GM23338 (cell line): ENCODE data around the gene CACNA2D3.

Experiments
- CREB1 ChIP-seq: fragments of 250-450 bp; sonication (Bioruptor Pico); IDR thresholded peaks from 2 replicates; pipeline ENCODE4 v1.5.0; 2020; ENCODE audit warnings: low read depth, mild to moderate bottlenecking, moderate library complexity
- EZH2 ChIP-seq: fragments of 200-600 bp; sonication (generic); IDR thresholded peaks from one replicate; pipeline ENCODE4 v1.8.0; 2017; ENCODE audit warnings: antibody characterized with exemption, mild to moderate bottlenecking, low read depth; ENCODE audit not compliant: unreplicated experiment
- EZH2phosphoT487 ChIP-seq: fragments of 200-600 bp; sonication (generic); IDR thresholded peaks from one replicate; pipeline ENCODE4 v1.8.1; 2018; ENCODE audit warnings: antibody characterized with exemption; ENCODE audit not compliant: unreplicated experiment
- JUNB ChIP-seq: IDR thresholded peaks from one replicate; pipeline ENCODE4 v1.6.1; 2016; ENCODE audit warnings: antibody characterized with exemption; ENCODE audit not compliant: unreplicated experiment
- NANOG ChIP-seq: IDR thresholded peaks from 2 replicates; pipeline ENCODE4 v1.6.1; 2016; ENCODE audit warnings: antibody characterized with exemption, borderline replicate concordance
- POLR2AphosphoS5 ChIP-seq: IDR thresholded peaks from 2 replicates; pipeline ENCODE4 v1.6.1; 2016; ENCODE audit warnings: antibody characterized with exemption, low read depth
- STAT1 ChIP-seq: IDR thresholded peaks from one replicate; pipeline ENCODE4 v1.6.1; 2016; ENCODE audit warnings: antibody characterized with exemption; ENCODE audit not compliant: unreplicated experiment
- TF ChIP-seq, protein P1 (sequence below), 2 experiments: fragments of 200-600 bp in 1 of 2; sonication (generic) in 1 of 2; conservative IDR thresholded peaks; 2 replicates each; pipeline versions ENCODE4 v1.5.1 to v1.6.1; 2016 to 2017; ENCODE audit warnings: antibody characterized with exemption in 2 of 2, low read depth in 2 of 2, mild to moderate bottlenecking in 2 of 2, moderate library complexity in 1 of 2
- TF ChIP-seq, protein P2 (sequence below): IDR thresholded peaks from 2 replicates; pipeline ENCODE4 v1.6.1; 2016; ENCODE audit warnings: antibody characterized with exemption
- TF ChIP-seq, protein P3 (sequence below): IDR thresholded peaks from one replicate; pipeline ENCODE4 v1.6.1; 2018; ENCODE audit warnings: antibody characterized with exemption; ENCODE audit not compliant: unreplicated experiment

DNA sequence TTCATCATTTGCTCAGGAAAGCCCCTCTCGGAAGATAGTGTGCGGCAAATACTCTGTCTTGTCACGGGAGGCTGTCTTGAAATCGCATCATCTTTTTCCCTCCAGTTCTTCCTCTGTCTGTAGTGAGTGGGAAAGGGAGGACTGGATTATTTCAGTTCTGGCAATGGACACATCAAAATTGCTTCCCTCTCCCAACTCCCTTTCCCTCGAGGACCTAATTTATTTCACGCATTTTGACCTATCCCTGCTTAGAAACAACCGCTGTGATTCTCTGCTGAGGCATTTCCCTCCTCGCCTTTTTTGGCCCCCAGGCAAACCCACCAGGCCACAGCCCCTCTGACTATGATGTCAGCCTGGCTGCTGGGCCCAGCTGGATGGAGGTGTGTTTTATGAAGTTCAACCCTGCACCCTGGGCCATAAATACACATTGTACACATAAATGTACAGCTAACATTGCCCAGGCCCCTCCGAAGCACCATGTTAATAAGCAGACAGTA lies 944.2 kb downstream of the CACNA2D3 start:
- TF ChIP-seq, protein P1, sequence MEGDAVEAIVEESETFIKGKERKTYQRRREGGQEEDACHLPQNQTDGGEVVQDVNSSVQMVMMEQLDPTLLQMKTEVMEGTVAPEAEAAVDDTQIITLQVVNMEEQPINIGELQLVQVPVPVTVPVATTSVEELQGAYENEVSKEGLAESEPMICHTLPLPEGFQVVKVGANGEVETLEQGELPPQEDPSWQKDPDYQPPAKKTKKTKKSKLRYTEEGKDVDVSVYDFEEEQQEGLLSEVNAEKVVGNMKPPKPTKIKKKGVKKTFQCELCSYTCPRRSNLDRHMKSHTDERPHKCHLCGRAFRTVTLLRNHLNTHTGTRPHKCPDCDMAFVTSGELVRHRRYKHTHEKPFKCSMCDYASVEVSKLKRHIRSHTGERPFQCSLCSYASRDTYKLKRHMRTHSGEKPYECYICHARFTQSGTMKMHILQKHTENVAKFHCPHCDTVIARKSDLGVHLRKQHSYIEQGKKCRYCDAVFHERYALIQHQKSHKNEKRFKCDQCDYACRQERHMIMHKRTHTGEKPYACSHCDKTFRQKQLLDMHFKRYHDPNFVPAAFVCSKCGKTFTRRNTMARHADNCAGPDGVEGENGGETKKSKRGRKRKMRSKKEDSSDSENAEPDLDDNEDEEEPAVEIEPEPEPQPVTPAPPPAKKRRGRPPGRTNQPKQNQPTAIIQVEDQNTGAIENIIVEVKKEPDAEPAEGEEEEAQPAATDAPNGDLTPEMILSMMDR (conservative IDR thresholded peaks at IDR 0.05; ENCODE audit: low read depth in 2 of 2): no peak
- TF ChIP-seq POLR2AphosphoS5: no peak
- no peak for TF ChIP-seq EZH2
- no peak for TF ChIP-seq EZH2phosphoT487
- TF ChIP-seq, protein P2, sequence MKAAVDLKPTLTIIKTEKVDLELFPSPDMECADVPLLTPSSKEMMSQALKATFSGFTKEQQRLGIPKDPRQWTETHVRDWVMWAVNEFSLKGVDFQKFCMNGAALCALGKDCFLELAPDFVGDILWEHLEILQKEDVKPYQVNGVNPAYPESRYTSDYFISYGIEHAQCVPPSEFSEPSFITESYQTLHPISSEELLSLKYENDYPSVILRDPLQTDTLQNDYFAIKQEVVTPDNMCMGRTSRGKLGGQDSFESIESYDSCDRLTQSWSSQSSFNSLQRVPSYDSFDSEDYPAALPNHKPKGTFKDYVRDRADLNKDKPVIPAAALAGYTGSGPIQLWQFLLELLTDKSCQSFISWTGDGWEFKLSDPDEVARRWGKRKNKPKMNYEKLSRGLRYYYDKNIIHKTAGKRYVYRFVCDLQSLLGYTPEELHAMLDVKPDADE: no peak
- no peak for TF ChIP-seq CREB1 (CRISPR knock-in tag)
- TF ChIP-seq, protein P3, sequence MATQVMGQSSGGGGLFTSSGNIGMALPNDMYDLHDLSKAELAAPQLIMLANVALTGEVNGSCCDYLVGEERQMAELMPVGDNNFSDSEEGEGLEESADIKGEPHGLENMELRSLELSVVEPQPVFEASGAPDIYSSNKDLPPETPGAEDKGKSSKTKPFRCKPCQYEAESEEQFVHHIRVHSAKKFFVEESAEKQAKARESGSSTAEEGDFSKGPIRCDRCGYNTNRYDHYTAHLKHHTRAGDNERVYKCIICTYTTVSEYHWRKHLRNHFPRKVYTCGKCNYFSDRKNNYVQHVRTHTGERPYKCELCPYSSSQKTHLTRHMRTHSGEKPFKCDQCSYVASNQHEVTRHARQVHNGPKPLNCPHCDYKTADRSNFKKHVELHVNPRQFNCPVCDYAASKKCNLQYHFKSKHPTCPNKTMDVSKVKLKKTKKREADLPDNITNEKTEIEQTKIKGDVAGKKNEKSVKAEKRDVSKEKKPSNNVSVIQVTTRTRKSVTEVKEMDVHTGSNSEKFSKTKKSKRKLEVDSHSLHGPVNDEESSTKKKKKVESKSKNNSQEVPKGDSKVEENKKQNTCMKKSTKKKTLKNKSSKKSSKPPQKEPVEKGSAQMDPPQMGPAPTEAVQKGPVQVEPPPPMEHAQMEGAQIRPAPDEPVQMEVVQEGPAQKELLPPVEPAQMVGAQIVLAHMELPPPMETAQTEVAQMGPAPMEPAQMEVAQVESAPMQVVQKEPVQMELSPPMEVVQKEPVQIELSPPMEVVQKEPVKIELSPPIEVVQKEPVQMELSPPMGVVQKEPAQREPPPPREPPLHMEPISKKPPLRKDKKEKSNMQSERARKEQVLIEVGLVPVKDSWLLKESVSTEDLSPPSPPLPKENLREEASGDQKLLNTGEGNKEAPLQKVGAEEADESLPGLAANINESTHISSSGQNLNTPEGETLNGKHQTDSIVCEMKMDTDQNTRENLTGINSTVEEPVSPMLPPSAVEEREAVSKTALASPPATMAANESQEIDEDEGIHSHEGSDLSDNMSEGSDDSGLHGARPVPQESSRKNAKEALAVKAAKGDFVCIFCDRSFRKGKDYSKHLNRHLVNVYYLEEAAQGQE: no peak
- TF ChIP-seq NANOG: no peak
- no peak for TF ChIP-seq JUNB
- no peak for TF ChIP-seq STAT1
